Peyer's patch (tissue), 4 donors: ENCODE measurements around the gene ZBTB7C.

ENCODE experiments used
- POLR2A ChIP-seq, 2 donors: fragments of 450-650 bp; IDR thresholded peaks; one replicate each; pipeline ENCODE4 v1.5.1; 2017; ENCODE audit warnings: antibody characterized with exemption in 2 of 2, mild to moderate bottlenecking in 2 of 2, moderate library complexity in 2 of 2
- TF ChIP-seq, protein P1 (sequence below), 6 experiments: fragments of 450-650 bp in 4 of 6; fragments of 200-600 bp in 2 of 6; sonication (generic) in 1 of 6; IDR thresholded peaks; one replicate each; pipeline ENCODE4 v1.5.1; 2017 to 2019; ENCODE audit warnings: antibody characterized with exemption in 6 of 6, mild to moderate bottlenecking in 3 of 6, moderate library complexity in 1 of 6

- TF ChIP-seq, protein P1, sequence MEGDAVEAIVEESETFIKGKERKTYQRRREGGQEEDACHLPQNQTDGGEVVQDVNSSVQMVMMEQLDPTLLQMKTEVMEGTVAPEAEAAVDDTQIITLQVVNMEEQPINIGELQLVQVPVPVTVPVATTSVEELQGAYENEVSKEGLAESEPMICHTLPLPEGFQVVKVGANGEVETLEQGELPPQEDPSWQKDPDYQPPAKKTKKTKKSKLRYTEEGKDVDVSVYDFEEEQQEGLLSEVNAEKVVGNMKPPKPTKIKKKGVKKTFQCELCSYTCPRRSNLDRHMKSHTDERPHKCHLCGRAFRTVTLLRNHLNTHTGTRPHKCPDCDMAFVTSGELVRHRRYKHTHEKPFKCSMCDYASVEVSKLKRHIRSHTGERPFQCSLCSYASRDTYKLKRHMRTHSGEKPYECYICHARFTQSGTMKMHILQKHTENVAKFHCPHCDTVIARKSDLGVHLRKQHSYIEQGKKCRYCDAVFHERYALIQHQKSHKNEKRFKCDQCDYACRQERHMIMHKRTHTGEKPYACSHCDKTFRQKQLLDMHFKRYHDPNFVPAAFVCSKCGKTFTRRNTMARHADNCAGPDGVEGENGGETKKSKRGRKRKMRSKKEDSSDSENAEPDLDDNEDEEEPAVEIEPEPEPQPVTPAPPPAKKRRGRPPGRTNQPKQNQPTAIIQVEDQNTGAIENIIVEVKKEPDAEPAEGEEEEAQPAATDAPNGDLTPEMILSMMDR (IDR thresholded peaks at IDR 0.05), result no peak
- no peak for TF ChIP-seq POLR2A (IDR thresholded peaks at IDR 0.05)
Measured at GRCh38 chr18:48113691-48114090, 295.5 kb downstream of the ZBTB7C start.
